Measurements from ENCODE around the gene KIRREL3.
A peak's percentile ranks its signal among the peaks of the same experiment; 100 is the strongest.

The KIRREL3 gene

GRCh38 chr11:126738295-126739031 is 262.1 kb downstream of the KIRREL3 start:
- no peak for DNase-seq (ENCODE audit: low spot score)

- no peak for DNase-seq (ENCODE audit: low spot score)
Measured at GRCh38 chr11:126736682-126737572, 263.6 kb downstream of the KIRREL3 start.

GRCh38 chr11:126734752-126735151 is 265.8 kb downstream of the KIRREL3 start:
- DNase-seq (ENCODE audit: low spot score) = no peak

GRCh38 chr11:126733685-126734084 is 266.9 kb downstream of the KIRREL3 start:
- no peak for DNase-seq (ENCODE audit: low spot score)

GRCh38 chr11:126732981-126733380 is 267.6 kb downstream of the KIRREL3 start:
- DNase-seq (ENCODE audit: low spot score) = no peak

- no peak for DNase-seq (ENCODE audit: low spot score)
Measured at GRCh38 chr11:126731576-126732142, 268.9 kb downstream of the KIRREL3 start.

- DNase-seq (ENCODE audit: low spot score) = no peak
Measured at GRCh38 chr11:126727381-126727780, 273.2 kb downstream of the KIRREL3 start.

GRCh38 chr11:126725521-126725920 is 275.0 kb downstream of the KIRREL3 start:
- no peak for DNase-seq (ENCODE audit: low spot score)

- DNase-seq (ENCODE audit: low spot score) = no peak
Measured at GRCh38 chr11:126725043-126725442, 275.5 kb downstream of the KIRREL3 start.

- no peak for DNase-seq (ENCODE audit: low spot score)
Measured at GRCh38 chr11:126723665-126724045, 276.9 kb downstream of the KIRREL3 start.

- DNase-seq (ENCODE audit: low spot score) = no peak
Measured at GRCh38 chr11:126722956-126723664, 277.5 kb downstream of the KIRREL3 start.

GRCh38 chr11:126722006-126722736 is 278.4 kb downstream of the KIRREL3 start:
- DNase-seq (ENCODE audit: low spot score) = no peak

GRCh38 chr11:126720539-126721235 is 279.9 kb downstream of the KIRREL3 start:
- DNase-seq (ENCODE audit: low spot score) = no peak

- DNase-seq (ENCODE audit: low spot score) = no peak
Measured at GRCh38 chr11:126719740-126720139, 280.8 kb downstream of the KIRREL3 start.

- no peak for DNase-seq (ENCODE audit: low spot score)
Measured at GRCh38 chr11:126718276-126718675, 282.3 kb downstream of the KIRREL3 start.

- peak; percentile 15 for DNase-seq (ENCODE audit: low spot score)
Measured at GRCh38 chr11:126716456-126717083, 284.0 kb downstream of the KIRREL3 start.

GRCh38 chr11:126713806-126714205 is 286.8 kb downstream of the KIRREL3 start:
- DNase-seq (ENCODE audit: low spot score) = no peak

GRCh38 chr11:126711977-126712625 is 288.5 kb downstream of the KIRREL3 start:
- DNase-seq (ENCODE audit: low spot score) = no peak

GRCh38 chr11:126710804-126711399 is 289.7 kb downstream of the KIRREL3 start:
- DNase-seq (ENCODE audit: low spot score) = no peak
